Colonic mucosa (tissue), 4 donors: ENCODE measurements around the gene ST7. TPM values are rescaled to one million over a fixed set of nuclear protein-coding genes. Genes with fewer than 3 reads are reported as not detected.
A peak's percentile ranks its signal among the peaks of the same experiment; 100 is the strongest.

Source experiments
- DNase-seq: peaks from one replicate; pipeline ENCODE4 v3.0.0-alpha.2; 2020
- H3K27ac ChIP-seq: fragments of 200-600 bp; one replicate; pipeline ENCODE4 v1.8.0; 2021
- H3K27me3 ChIP-seq: fragments of 200-600 bp; one replicate; pipeline ENCODE4 v1.8.0; 2021
- H3K36me3 ChIP-seq: fragments of 200-600 bp; one replicate; pipeline ENCODE4 v1.8.0; 2021
- H3K4me1 ChIP-seq: fragments of 200-600 bp; one replicate; pipeline ENCODE4 v1.8.0; 2021; ENCODE audit warnings: mild to moderate bottlenecking
- H3K4me3 ChIP-seq: fragments of 200-600 bp; one replicate; pipeline ENCODE4 v1.8.0; 2021
- H3K9ac ChIP-seq, 2 donors: one replicate each; pipeline ENCODE4 v1.7.0; 2013; ENCODE audit warnings: control low read depth in 2 of 2, low read depth in 2 of 2, low read length in 2 of 2
- H3K9me3 ChIP-seq: fragments of 200-600 bp; one replicate; pipeline ENCODE4 v1.8.0; 2021
- CTCF ChIP-seq: fragments of 200-600 bp; IDR thresholded peaks from one replicate; pipeline ENCODE4 v1.8.0; 2022; ENCODE audit warnings: antibody characterized with exemption, mild to moderate bottlenecking
- intact Hi-C: fragments of 100-400 bp; cut with DNase I; formaldehyde crosslinking; loops from one replicate; pipeline ENCODE4 v1.14.1; 2022
- total RNA-seq, 2 donors: library from RNA; stranded (reverse); fragmentation: NEBNext Ultra II Directional in 1 of 2; extraction: Animal tissue kit (Norgen Biotek cat#: 25700) in 1 of 2; gene quantifications; one replicate each; pipeline ENCODE4 v1.2.1, GENCODE V29; 2021
- donor health status: healthy.
- donor health status: DM: no; HTN: no; CAD: no.
- donor health status: DM: no; HTN: no; CAD: no.

ST7 gene
- total RNA-seq, 2 donors from 2014 or later: 10.6 to 12.2 TPM

- no peak overlapping the region for H3K9ac ChIP-seq
- no peaks in the 10 kb centered on the region for H3K27me3 ChIP-seq
- intact Hi-C loops: no loop called here
- no peaks in the 10 kb centered on the region for H3K4me1 ChIP-seq
- H3K36me3 ChIP-seq: no peaks in the 10 kb centered on the region
- H3K4me3 ChIP-seq: no peak overlapping the region
- H3K9me3 ChIP-seq: no peaks in the 10 kb centered on the region
- no peak for DNase-seq
- no peak for TF ChIP-seq CTCF
- H3K27ac ChIP-seq: no peak overlapping the region
These were observed 65.4 kb downstream of the ST7 start for GRCh38 chr7:117018713-117019112.

- no peaks in the 10 kb centered on the region for H3K9me3 ChIP-seq
- no peak overlapping the region for H3K27ac ChIP-seq
- DNase-seq: no peak
- no peak overlapping the region for H3K4me3 ChIP-seq
- no peaks in the 10 kb centered on the region for H3K27me3 ChIP-seq
- H3K36me3 ChIP-seq: no peaks in the 10 kb centered on the region
- TF ChIP-seq CTCF: no peak
- intact Hi-C loops: no loop called here
- H3K4me1 ChIP-seq: no peaks in the 10 kb centered on the region
- H3K9ac ChIP-seq: no peak overlapping the region
These were observed 66.0 kb downstream of the ST7 start for GRCh38 chr7:117019287-117019686.

GRCh38 chr7:117019786-117020590 is 66.7 kb downstream of the ST7 start:
- Histone ChIP-seq H3K36me3 (no peaks in the 10 kb centered on the region), H3K4me3 (no peak overlapping the region), H3K4me1 (no peaks in the 10 kb centered on the region), H3K9ac (no peak overlapping the region), H3K9me3 (no peaks in the 10 kb centered on the region), H3K27me3 (no peaks in the 10 kb centered on the region), H3K27ac (no peak overlapping the region)
- no peak for TF ChIP-seq CTCF
- peak; percentile 39 for DNase-seq
- intact Hi-C loops: no loop called here

GRCh38 chr7:117020591-117020973 is 67.3 kb downstream of the ST7 start:
- TF ChIP-seq CTCF: no peak
- Histone ChIP-seq H3K4me1 (no peaks in the 10 kb centered on the region), H3K9me3 (no peaks in the 10 kb centered on the region), H3K9ac (no peak overlapping the region), H3K27me3 (no peaks in the 10 kb centered on the region), H3K4me3 (no peak overlapping the region), H3K27ac (no peak overlapping the region), H3K36me3 (no peaks in the 10 kb centered on the region)
- DNase-seq: no peak
- intact Hi-C loops: no loop called here

- Histone ChIP-seq H3K4me1 (no peaks in the 10 kb centered on the region), H3K4me3 (no peak overlapping the region), H3K27me3 (no peaks in the 10 kb centered on the region), H3K27ac (no peak overlapping the region), H3K36me3 (no peaks in the 10 kb centered on the region), H3K9me3 (no peaks in the 10 kb centered on the region), H3K9ac (no peak overlapping the region)
- TF ChIP-seq CTCF: no peak
- intact Hi-C loops: no loop called here
- DNase-seq: no peak
These were observed 68.1 kb downstream of the ST7 start for GRCh38 chr7:117021366-117021765.
